Neuron (in vitro differentiated cells): ENCODE results near the gene LDAH.
"Not testable (repeated sequence)": the region's sequence is repeated elsewhere in the genome, so short reads cannot be mapped to it uniquely, and the experiment has no call there.

Source experiments
- H2AFZ ChIP-seq: one replicate; pipeline ENCODE4 v1.6.1; 2013; ENCODE audit warnings: low read depth, mild to moderate bottlenecking, inconsistent platforms, low read length, moderate library complexity
- H3K27me3 ChIP-seq: one replicate; pipeline ENCODE4 v1.6.1; 2013; ENCODE audit warnings: low read length; ENCODE audit not compliant: insufficient read depth
- H3K36me3 ChIP-seq: one replicate; pipeline ENCODE4 v1.6.1; 2013; ENCODE audit warnings: low read length; ENCODE audit not compliant: insufficient read depth
- H3K4me1 ChIP-seq: one replicate; pipeline ENCODE4 v1.6.1; 2013; ENCODE audit warnings: low read length; ENCODE audit not compliant: insufficient read depth
- H3K4me3 ChIP-seq: 2 replicates; pipeline ENCODE4 v1.5.1; 2013; ENCODE audit warnings: mild to moderate bottlenecking, low read length, moderate library complexity
- H3K9me3 ChIP-seq: one replicate; pipeline ENCODE4 v1.6.1; 2013; ENCODE audit warnings: low read length

LDAH gene

GRCh38 chr2:20818820-20819219 is 4.1 kb downstream of the LDAH start:
- Histone ChIP-seq H3K4me1 (no peaks in the 10 kb centered on the region), H3K36me3 (no peaks in the 10 kb centered on the region), H3K4me3 (no peak overlapping the region), H3K27me3 (no peaks in the 10 kb centered on the region), H3K9me3 (no peaks in the 10 kb centered on the region), H2AFZ (no peak overlapping the region)

GRCh38 chr2:20815216-20815615 is 7.7 kb downstream of the LDAH start:
- H3K27me3 ChIP-seq = no peaks in the 10 kb centered on the region
- no peaks in the 10 kb centered on the region for H3K36me3 ChIP-seq
- H3K4me3 ChIP-seq = no peak overlapping the region
- peaks cover 2% of the 10 kb centered on the region for H3K9me3 ChIP-seq
- H2AFZ ChIP-seq = no peak overlapping the region
- H3K4me1 ChIP-seq = no peaks in the 10 kb centered on the region

GRCh38 chr2:20812779-20813178 is 10.1 kb downstream of the LDAH start:
- no peaks in the 10 kb centered on the region for H3K4me1 ChIP-seq
- no peak overlapping the region for H2AFZ ChIP-seq
- H3K4me3 ChIP-seq = no peak overlapping the region
- H3K9me3 ChIP-seq = peaks cover 2% of the 10 kb centered on the region
- no peaks in the 10 kb centered on the region for H3K36me3 ChIP-seq
- no peaks in the 10 kb centered on the region for H3K27me3 ChIP-seq

- Histone ChIP-seq H2AFZ (no peak overlapping the region), H3K4me3 (no peak overlapping the region), H3K9me3 (no peaks in the 10 kb centered on the region), H3K27me3 (no peaks in the 10 kb centered on the region), H3K4me1 (no peaks in the 10 kb centered on the region), H3K36me3 (no peaks in the 10 kb centered on the region)
Measured at GRCh38 chr2:20806286-20806685, 16.6 kb downstream of the LDAH start.

- no peaks in the 10 kb centered on the region for H3K9me3 ChIP-seq
- no peak overlapping the region for H2AFZ ChIP-seq
- H3K27me3 ChIP-seq = no peaks in the 10 kb centered on the region
- no peak overlapping the region for H3K4me3 ChIP-seq
- peaks cover 11% of the 10 kb centered on the region for H3K36me3 ChIP-seq
- H3K4me1 ChIP-seq = no peaks in the 10 kb centered on the region
Measured at GRCh38 chr2:20803974-20804373, 18.9 kb downstream of the LDAH start.

GRCh38 chr2:20803226-20803682 is 19.6 kb downstream of the LDAH start:
- no peak overlapping the region for H3K4me3 ChIP-seq
- H2AFZ ChIP-seq = no peak overlapping the region
- no peaks in the 10 kb centered on the region for H3K27me3 ChIP-seq
- no peaks in the 10 kb centered on the region for H3K9me3 ChIP-seq
- no peaks in the 10 kb centered on the region for H3K4me1 ChIP-seq
- H3K36me3 ChIP-seq = peaks cover 11% of the 10 kb centered on the region

- Histone ChIP-seq H3K4me3 (no peak overlapping the region), H3K36me3 (peaks cover 11% of the 10 kb centered on the region), H3K9me3 (peaks cover 3% of the 10 kb centered on the region), H2AFZ (no peak overlapping the region), H3K4me1 (peaks cover 7% of the 10 kb centered on the region), H3K27me3 (no peaks in the 10 kb centered on the region)
Measured at GRCh38 chr2:20797096-20797495, 25.8 kb downstream of the LDAH start.

GRCh38 chr2:20796374-20796791 is 26.5 kb downstream of the LDAH start:
- H2AFZ ChIP-seq = no peak overlapping the region
- H3K27me3 ChIP-seq = no peaks in the 10 kb centered on the region
- no peak overlapping the region for H3K4me3 ChIP-seq
- H3K4me1 ChIP-seq = peaks cover 7% of the 10 kb centered on the region
- peaks cover 3% of the 10 kb centered on the region for H3K9me3 ChIP-seq
- H3K36me3 ChIP-seq = peaks cover 11% of the 10 kb centered on the region

- H3K27me3 ChIP-seq, H2AFZ ChIP-seq, H3K4me3 ChIP-seq, H3K4me1 ChIP-seq, H3K9me3 ChIP-seq: not testable (repeated sequence)
- peaks cover 20% of the 10 kb centered on the region for H3K36me3 ChIP-seq
Measured at GRCh38 chr2:20793944-20794343, 29.0 kb downstream of the LDAH start.

GRCh38 chr2:20781656-20782265 is 41.1 kb downstream of the LDAH start:
- H3K4me1 ChIP-seq = no peaks in the 10 kb centered on the region

GRCh38 chr2:20771299-20771698 is 51.6 kb downstream of the LDAH start:
- no peaks in the 10 kb centered on the region for H3K27me3 ChIP-seq
- H3K4me1 ChIP-seq = no peaks in the 10 kb centered on the region
- H3K4me3 ChIP-seq = no peak overlapping the region
- no peaks in the 10 kb centered on the region for H3K9me3 ChIP-seq
- no peak overlapping the region for H2AFZ ChIP-seq
- H3K36me3 ChIP-seq = peaks cover 40% of the 10 kb centered on the region

More at GRCh38 chr2:20781656-20782265, 41.1 kb downstream of the LDAH start:
- H3K9me3 ChIP-seq = no peaks in the 10 kb centered on the region
- H3K27me3 ChIP-seq = no peaks in the 10 kb centered on the region
- no peak overlapping the region for H3K4me3 ChIP-seq
- H3K36me3 ChIP-seq = peaks cover 47% of the 10 kb centered on the region
- no peak overlapping the region for H2AFZ ChIP-seq

- Histone ChIP-seq H3K9me3 (no peaks in the 10 kb centered on the region), H3K4me1 (no peaks in the 10 kb centered on the region), H3K27me3 (no peaks in the 10 kb centered on the region), H2AFZ (no peak overlapping the region), H3K36me3 (peaks cover 21% of the 10 kb centered on the region), H3K4me3 (no peak overlapping the region)
Measured at GRCh38 chr2:20766798-20767644, 55.9 kb downstream of the LDAH start.

- no peaks in the 10 kb centered on the region for H3K27me3 ChIP-seq
- H3K4me3 ChIP-seq = no peak overlapping the region
- H3K9me3 ChIP-seq = no peaks in the 10 kb centered on the region
- H2AFZ ChIP-seq = no peak overlapping the region
- no peaks in the 10 kb centered on the region for H3K4me1 ChIP-seq
- H3K36me3 ChIP-seq = peaks cover 19% of the 10 kb centered on the region
Measured at GRCh38 chr2:20766213-20766612, 56.7 kb downstream of the LDAH start.
